AML-193 (cell line): ENCODE data around the gene THOC7.

Experiments used
- DNase-seq, 2 experiments: peaks; one replicate each; lab custom pipeline; 2025; lab: John Stamatoyannopoulos, UW

THOC7 gene

GRCh38 chr3:63878394-63879060 lies 14.9 kb upstream of the THOC7 start:
- no peak for DNase-seq

GRCh38 chr3:63877737-63878393 lies 14.3 kb upstream of the THOC7 start:
- no peak for DNase-seq

GRCh38 chr3:63876260-63876659 lies 12.7 kb upstream of the THOC7 start:
- no peak for DNase-seq

GRCh38 chr3:63875510-63875909 lies 11.9 kb upstream of the THOC7 start:
- no peak for DNase-seq

- DNase-seq: peak; percentile 55 to 68
Measured at GRCh38 chr3:63874769-63875168, 11.2 kb upstream of the THOC7 start.

GRCh38 chr3:63872135-63872924 lies 8.7 kb upstream of the THOC7 start:
- DNase-seq: no peak

GRCh38 chr3:63870615-63871005 lies 7.0 kb upstream of the THOC7 start:
- DNase-seq: no peak

- DNase-seq: no peak
Measured at GRCh38 chr3:63869940-63870614, 6.5 kb upstream of the THOC7 start.

- DNase-seq: no peak
Measured at GRCh38 chr3:63867225-63867624, 3.6 kb upstream of the THOC7 start.

GRCh38 chr3:63864965-63865327 lies 1.3 kb upstream of the THOC7 start:
- no peak for DNase-seq

- DNase-seq: peak; percentile 53 to 74
Measured at GRCh38 chr3:63864008-63864964, 681 bp upstream of the THOC7 start.

- no peak for DNase-seq
Measured at GRCh38 chr3:63862804-63863149, 828 bp downstream of the THOC7 start.

- DNase-seq: no peak
Measured at GRCh38 chr3:63861306-63861705, 2.3 kb downstream of the THOC7 start.

- DNase-seq: no peak
Measured at GRCh38 chr3:63860776-63861175, 2.8 kb downstream of the THOC7 start.

GRCh38 chr3:63857311-63857710 lies 6.3 kb downstream of the THOC7 start:
- DNase-seq: no peak

- peak; percentile 27 to 28 for DNase-seq
Measured at GRCh38 chr3:63855333-63855940, 8.2 kb downstream of the THOC7 start.

GRCh38 chr3:63853106-63853505 lies 10.5 kb downstream of the THOC7 start:
- no peak for DNase-seq

- no peak for DNase-seq
Measured at GRCh38 chr3:63851287-63851686, 12.3 kb downstream of the THOC7 start.

GRCh38 chr3:63849175-63849574 lies 14.4 kb downstream of the THOC7 start:
- DNase-seq: no peak

GRCh38 chr3:63847718-63848450 lies 15.7 kb downstream of the THOC7 start:
- no peak for DNase-seq
